AG04450 (cell line): ENCODE data around the gene POPDC3. TPM values are rescaled to one million over a fixed set of nuclear protein-coding genes. Genes with fewer than 3 reads are reported as not detected.

Source experiments
- CTCF ChIA-PET: fragments of 300-600, 350-600 bp; formaldehyde crosslinking; extraction: SDS; loops from one replicate; lab custom pipeline; 2022; ENCODE audit warnings: antibody characterized with exemption, inconsistent platforms; lab: Charles Lee
- POLR2A ChIA-PET: fragments of 350-600 bp; formaldehyde crosslinking; extraction: SDS; loops from one replicate; lab custom pipeline; 2021; ENCODE audit warnings: antibody characterized with exemption, inconsistent platforms; lab: Yijun Ruan, JAX
- DNase-seq: peaks from one replicate; pipeline ENCODE4 v3.0.0-alpha.2; 2011; ENCODE audit warnings: low read depth, low spot score
- H3K27ac ChIP-seq: one replicate; pipeline ENCODE4 v1.5.1; 2012; ENCODE audit warnings: low read depth, low read length, control low read depth
- H3K27me3 ChIP-seq: one replicate; pipeline ENCODE4 v1.6.0; 2012; ENCODE audit warnings: low read length; ENCODE audit not compliant: control insufficient read depth, insufficient read depth
- H3K4me3 ChIP-seq: 2 replicates; pipeline ENCODE4 v1.5.1; 2011; ENCODE audit warnings: mild to moderate bottlenecking, low read depth, low read length, control low read depth
- H3K9me3 ChIP-seq: 2 replicates; pipeline ENCODE4 v1.5.1; 2012; ENCODE audit warnings: low read length; ENCODE audit not compliant: control insufficient read depth, insufficient read depth
- CTCF ChIP-seq: IDR thresholded peaks from 2 replicates; pipeline ENCODE4 v1.5.1; 2011; ENCODE audit warnings: low read depth, low read length, control low read depth, inconsistent platforms
- polyA plus RNA-seq: library from polyadenylated mRNA; depleted of rRNA; stranded (reverse); fragments of >200 nt; gene quantifications from 2 replicates; pipeline ENCODE4 v1.2.3, GENCODE V29; 2011

The POPDC3 gene
- polyA plus RNA-seq, 1 experiment, result 29.1 TPM

GRCh38 chr6:105204768-105205167 lies 25.0 kb upstream of the POPDC3 start:
- TF ChIP-seq CTCF, result no peak
- ChIA-PET POLR2A (no interaction called here), CTCF (no interaction called here)
- Histone ChIP-seq H3K4me3 (no peak overlapping the region), H3K27me3 (no peaks in the 10 kb centered on the region), H3K9me3 (no peaks in the 10 kb centered on the region), H3K27ac (no peak overlapping the region)
- no peak for DNase-seq

GRCh38 chr6:105204331-105204730 lies 24.5 kb upstream of the POPDC3 start:
- ChIA-PET POLR2A (no interaction called here), CTCF (no interaction called here)
- Histone ChIP-seq H3K4me3 (no peak overlapping the region), H3K27ac (no peak overlapping the region), H3K27me3 (no peaks in the 10 kb centered on the region), H3K9me3 (no peaks in the 10 kb centered on the region)
- TF ChIP-seq CTCF, result no peak
- no peak for DNase-seq

GRCh38 chr6:105202486-105202885 lies 22.7 kb upstream of the POPDC3 start:
- no peak overlapping the region for H3K27ac ChIP-seq
- no peaks in the 10 kb centered on the region for H3K27me3 ChIP-seq
- no peak for DNase-seq
- no peak for TF ChIP-seq CTCF
- H3K4me3 ChIP-seq, result no peak overlapping the region
- H3K9me3 ChIP-seq, result no peaks in the 10 kb centered on the region; the same call in 1 of the 2 replicates
- POLR2A ChIA-PET, result no interaction called here
- CTCF ChIA-PET, result interaction anchor here (0.6 kb wide), 1 partner anchor 1911 kb away, joined by 3 read pairs; no protein-coding TSS in a partner anchor

- ChIA-PET POLR2A (no interaction called here), CTCF (interaction anchor here (0.5 kb wide), 1 partner anchor 203 kb away, joined by 7 read pairs; no protein-coding TSS in a partner anchor)
- TF ChIP-seq CTCF, result no peak
- no peak for DNase-seq
- H3K4me3 ChIP-seq, result no peak overlapping the region
- no peaks in the 10 kb centered on the region for H3K27me3 ChIP-seq
- H3K27ac ChIP-seq, result no peak overlapping the region
- H3K9me3 ChIP-seq, result peaks cover 5% of the 10 kb centered on the region; the same call in 1 of the 2 replicates
These were observed 20.4 kb upstream of the POPDC3 start for GRCh38 chr6:105200133-105200730.

DNA sequence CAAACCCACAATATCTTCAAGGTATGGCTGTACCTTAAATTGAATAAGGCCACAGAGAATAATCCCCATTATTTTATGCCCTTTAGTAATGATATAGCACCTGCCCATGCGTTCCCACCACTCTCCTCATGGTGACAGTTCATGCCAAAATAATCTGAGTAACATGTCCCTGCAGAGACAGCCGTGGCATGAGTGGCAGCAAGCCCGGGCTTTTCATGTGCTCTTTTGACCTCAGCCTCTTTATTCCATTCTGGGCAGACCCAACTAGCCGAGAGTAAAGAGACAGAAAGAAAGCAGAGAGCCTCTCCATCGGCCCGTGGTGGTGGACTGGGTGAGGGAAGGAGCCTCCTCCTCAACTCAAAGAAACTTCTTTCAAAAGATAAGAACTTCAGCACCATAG lies 19.9 kb upstream of the POPDC3 start:
- Histone ChIP-seq H3K4me3 (no peak overlapping the region), H3K27me3 (no peaks in the 10 kb centered on the region), H3K9me3 (peaks cover 5% of the 10 kb centered on the region; the same call in 1 of the 2 replicates), H3K27ac (no peak overlapping the region)
- ChIA-PET POLR2A (no interaction called here), CTCF (no interaction called here)
- no peak for DNase-seq
- TF ChIP-seq CTCF, result no peak
